GM12872 (cell line): ENCODE results near the gene POLR2F.
A peak's percentile ranks its signal among the peaks of the same experiment; 100 is the strongest.

Source experiments
- TF ChIP-seq, protein P1 (sequence below): IDR thresholded peaks from 3 replicates; pipeline ENCODE4 v1.5.1; 2011; ENCODE audit warnings: low read depth, mild to moderate bottlenecking, low read length, moderate library complexity; ENCODE audit not compliant: insufficient read depth

The POLR2F gene

DNA sequence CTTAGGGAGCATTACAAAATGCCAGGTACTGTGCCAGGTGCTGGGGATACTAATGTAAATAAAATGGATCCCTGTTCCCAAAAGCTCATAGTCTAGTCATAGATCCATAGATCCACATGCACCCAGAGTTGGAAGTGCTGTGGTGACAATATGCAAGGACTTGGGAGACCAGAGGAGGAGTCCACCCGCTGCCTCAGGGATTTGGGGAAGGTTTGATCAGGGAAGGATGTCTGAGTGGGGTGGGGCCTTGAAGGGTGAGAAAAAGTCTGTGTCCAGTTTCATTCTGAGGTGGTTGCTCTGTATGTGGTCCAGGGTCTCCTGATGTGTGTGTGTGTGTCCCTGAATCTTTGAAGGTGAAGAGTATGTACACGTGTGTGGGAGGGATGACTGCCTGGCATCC lies 21.7 kb downstream of the POLR2F start:
- TF ChIP-seq, protein P1, sequence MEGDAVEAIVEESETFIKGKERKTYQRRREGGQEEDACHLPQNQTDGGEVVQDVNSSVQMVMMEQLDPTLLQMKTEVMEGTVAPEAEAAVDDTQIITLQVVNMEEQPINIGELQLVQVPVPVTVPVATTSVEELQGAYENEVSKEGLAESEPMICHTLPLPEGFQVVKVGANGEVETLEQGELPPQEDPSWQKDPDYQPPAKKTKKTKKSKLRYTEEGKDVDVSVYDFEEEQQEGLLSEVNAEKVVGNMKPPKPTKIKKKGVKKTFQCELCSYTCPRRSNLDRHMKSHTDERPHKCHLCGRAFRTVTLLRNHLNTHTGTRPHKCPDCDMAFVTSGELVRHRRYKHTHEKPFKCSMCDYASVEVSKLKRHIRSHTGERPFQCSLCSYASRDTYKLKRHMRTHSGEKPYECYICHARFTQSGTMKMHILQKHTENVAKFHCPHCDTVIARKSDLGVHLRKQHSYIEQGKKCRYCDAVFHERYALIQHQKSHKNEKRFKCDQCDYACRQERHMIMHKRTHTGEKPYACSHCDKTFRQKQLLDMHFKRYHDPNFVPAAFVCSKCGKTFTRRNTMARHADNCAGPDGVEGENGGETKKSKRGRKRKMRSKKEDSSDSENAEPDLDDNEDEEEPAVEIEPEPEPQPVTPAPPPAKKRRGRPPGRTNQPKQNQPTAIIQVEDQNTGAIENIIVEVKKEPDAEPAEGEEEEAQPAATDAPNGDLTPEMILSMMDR = no peak

DNA sequence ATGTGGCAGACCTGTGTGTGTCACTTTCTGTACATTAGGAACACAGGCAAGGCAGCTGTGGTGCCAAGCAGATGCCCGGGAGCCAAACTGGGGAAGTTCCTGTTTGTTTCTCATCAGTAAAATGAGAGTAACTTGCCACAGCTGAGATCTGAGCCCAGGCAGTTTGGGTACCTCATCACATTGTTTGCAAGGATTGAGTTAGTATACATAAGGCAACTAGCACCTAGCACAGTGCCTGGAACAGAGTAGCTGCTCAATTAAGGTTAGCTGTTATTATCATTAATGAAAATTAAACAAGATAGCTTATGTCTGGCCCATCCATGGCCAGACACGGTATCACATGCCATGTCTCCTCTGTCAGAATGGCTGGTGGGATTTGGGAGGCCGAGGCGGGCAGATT lies 23.0 kb downstream of the POLR2F start:
- TF ChIP-seq, protein P1 = no peak

DNA sequence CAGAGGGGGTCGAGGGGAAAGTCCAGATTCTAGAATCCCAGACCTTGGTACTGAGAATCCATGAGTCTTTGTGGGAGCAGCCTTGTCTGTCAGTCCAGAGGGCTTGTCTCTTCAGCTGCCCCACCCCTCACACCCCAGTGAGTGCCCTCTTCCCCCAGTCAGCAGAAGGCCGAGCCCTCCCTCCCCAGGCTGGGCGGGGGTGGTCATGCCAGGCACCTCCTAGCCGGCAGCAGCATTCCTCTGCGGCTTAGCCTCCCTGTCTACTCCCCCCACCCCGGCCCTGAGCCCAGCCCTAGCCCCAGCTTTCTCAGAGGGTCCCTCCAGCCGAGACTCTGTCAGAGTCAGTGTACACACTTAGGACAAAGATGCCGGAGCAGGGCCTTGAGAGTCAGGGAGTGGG lies 26.3 kb downstream of the POLR2F start:
- TF ChIP-seq, protein P1 = no peak

DNA sequence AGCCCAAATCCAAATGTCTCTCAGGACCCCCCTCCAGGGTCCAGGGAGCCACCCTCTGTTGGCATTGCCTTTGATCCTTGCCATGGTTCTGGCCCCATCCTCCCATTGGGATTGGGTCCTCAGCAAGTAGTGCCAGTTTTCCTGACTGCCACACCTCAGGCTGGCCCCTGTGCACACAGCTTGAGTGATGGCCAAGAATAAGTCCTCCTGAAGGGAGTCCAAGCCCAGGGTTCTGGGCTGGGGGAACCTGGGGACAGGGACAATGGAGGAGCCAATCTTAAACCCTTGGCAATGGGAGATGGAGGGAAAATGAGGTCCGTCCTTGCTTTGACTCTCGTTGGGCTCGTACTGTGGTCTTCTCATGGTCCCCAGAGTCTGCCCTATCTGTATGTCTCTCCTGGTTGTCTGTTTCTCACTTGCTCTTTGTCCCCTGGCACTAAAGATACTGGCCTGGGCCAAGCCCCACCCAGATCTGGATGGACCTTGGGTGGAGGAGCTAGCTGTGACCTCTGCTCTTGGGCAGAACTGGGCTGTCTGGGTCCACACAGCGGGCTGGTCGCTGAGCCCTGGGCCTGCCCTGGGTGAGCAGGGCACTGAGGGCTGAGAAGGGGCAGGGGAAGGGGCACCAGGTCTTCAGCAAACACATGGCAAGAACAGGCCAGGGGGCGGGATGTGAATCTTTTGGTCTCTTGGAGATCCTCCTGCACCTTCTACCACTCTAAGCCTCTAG lies 27.9 kb downstream of the POLR2F start:
- TF ChIP-seq, protein P1 = no peak

DNA sequence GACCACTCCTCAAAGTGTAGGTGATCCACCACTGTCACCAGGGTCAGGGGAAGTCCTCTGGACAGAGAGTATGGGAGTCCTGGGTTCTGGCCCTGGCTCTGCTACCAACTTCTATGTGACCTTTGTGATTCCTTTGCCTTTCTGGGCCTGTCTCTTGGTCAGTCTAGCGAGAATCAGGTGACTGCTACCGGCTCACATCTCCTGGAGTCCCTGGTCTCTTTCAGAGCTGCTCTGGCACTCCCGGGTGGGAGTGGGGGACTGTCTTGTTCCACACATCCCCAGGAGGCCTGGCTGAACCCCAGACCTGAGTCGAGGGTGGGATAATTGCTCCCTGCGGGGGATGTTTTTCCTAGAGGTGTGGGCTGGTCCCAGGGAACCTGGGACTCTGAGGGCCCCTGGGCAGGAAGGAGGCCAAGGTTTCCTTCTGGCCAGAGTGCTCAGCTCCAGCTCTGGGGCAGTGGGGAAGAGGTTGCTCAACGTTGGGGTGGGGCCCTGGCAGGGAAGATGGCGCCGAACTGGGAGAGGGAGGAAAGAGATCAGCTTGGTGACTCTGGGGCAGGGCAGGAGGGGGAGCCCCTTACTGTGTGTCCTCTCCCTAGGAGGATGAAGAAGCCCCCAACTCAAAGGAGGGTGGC lies 28.8 kb downstream of the POLR2F start:
- TF ChIP-seq, protein P1 = no peak

DNA sequence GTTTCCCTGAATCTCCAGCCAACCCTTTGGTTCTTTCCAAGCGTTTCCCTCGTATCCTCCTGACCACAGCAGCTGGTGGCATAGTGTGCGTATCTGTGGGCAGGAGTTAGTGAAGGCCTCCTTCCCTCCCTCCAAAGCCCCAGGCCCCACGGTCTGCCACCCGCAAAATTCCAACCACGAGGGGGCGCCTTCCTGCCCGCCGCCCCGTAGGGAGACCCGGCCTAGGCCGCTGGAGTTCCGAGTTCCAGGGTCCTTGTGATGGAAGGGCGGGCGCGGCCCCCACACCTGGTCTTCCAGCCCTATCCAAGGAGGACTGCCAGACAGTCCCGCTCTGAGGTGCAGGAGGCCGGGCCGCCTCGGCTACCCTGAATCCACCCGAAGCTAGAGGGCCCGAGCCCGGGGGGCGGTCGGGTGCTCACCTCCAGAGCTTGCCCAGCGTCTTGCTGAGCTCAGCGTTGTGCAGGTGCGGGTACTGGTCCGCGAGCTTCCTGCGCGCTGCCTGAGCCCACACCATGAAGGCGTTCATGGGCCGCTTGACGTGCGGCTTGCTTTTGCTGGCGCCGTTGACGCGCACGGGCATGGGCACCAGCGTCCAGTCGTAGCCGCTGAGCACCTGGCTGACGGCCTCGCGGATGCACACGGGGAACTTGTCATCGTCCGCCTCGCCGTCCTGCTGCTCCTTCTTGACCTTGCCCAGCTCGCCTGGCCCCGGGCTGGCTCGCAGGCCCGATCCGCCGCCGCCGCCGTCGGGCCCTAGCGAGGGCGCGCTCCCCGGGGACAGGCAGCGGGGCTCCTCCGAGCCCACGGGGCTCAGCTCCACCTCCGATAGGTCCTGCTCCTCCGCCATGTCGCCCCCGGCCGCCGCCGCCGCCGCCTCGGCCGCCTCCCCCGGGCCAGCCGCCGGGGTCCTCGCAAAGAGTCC lies 29.7 kb downstream of the POLR2F start:
- TF ChIP-seq, protein P1 = peak; percentile 20; the same call in 1 of the 3 replicates
